Lung (tissue), 12 donors: ENCODE data around the gene DICER1. TPM values are rescaled to one million over a fixed set of nuclear protein-coding genes. Genes with fewer than 3 reads are reported as not detected.

Source experiments
- ATAC-seq: fragments of 200-7000 bp; cut with Tn5 transposase; one replicate; pipeline ENCODE4 v1.9.1; 2020; ENCODE audit warnings: moderate number of reproducible peaks; ENCODE audit not compliant: insufficient read depth, low FRiP score
- DNase-seq, 3 donors: peaks; one replicate each; pipeline ENCODE4 v3.0.0-alpha.2; 2013 to 2017
- H3K27ac ChIP-seq, 2 donors: one replicate each; pipeline ENCODE4 v1.5.1; 2013; ENCODE audit warnings: mild to moderate bottlenecking in 2 of 2, moderate library complexity in 2 of 2, control low read depth in 1 of 2, inconsistent platforms in 1 of 2, low read depth in 1 of 2, low read length in 1 of 2
- H3K27me3 ChIP-seq, 3 donors: one replicate each; pipeline ENCODE4 v1.5.1; 2013; ENCODE audit warnings: low read length in 2 of 3; ENCODE audit not compliant: control insufficient read depth in 3 of 3, insufficient read depth in 3 of 3
- H3K36me3 ChIP-seq, 4 donors: one replicate each; pipeline ENCODE4 v1.5.1; 2013; ENCODE audit warnings: low read length in 4 of 4, mild to moderate bottlenecking in 1 of 4, moderate library complexity in 1 of 4; ENCODE audit not compliant: control insufficient read depth in 4 of 4, insufficient read depth in 4 of 4
- H3K4me1 ChIP-seq, 5 donors: one replicate each; pipeline ENCODE4 v1.5.1; 2013; ENCODE audit warnings: low read length in 5 of 5, mild to moderate bottlenecking in 2 of 5, moderate library complexity in 1 of 5; ENCODE audit not compliant: control insufficient read depth in 5 of 5, insufficient read depth in 5 of 5
- H3K4me3 ChIP-seq: one replicate; pipeline ENCODE4 v1.5.1; 2013; ENCODE audit warnings: mild to moderate bottlenecking, control low read depth, moderate library complexity
- H3K9ac ChIP-seq, 2 donors: one replicate each; pipeline ENCODE4 v1.5.1; 2013; ENCODE audit warnings: low read length in 2 of 2, control low read depth in 1 of 2; ENCODE audit not compliant: insufficient read depth in 1 of 2
- H3K9me3 ChIP-seq, 4 donors: one replicate each; pipeline ENCODE4 v1.5.1; 2013; ENCODE audit warnings: low read length in 3 of 4, mild to moderate bottlenecking in 1 of 4, moderate library complexity in 1 of 4; ENCODE audit not compliant: control insufficient read depth in 4 of 4, insufficient read depth in 3 of 4
- WGBS, 2 donors: extraction: QIAGEN DNeasy Blood & Tissue Kit; methylation state at CpG; one replicate each; pipeline ENCODE4 v1.1.7; 2013; 5-methylcytosine and 5-hydroxymethylcytosine counted together
- polyA plus RNA-seq, 2 donors: library from polyadenylated mRNA; stranded (reverse); fragments of 200-250 nt; gene quantifications; one replicate each; pipeline ENCODE4 v1.2.1, GENCODE V29; 2013
- total RNA-seq, 2 donors: library from RNA; depleted of rRNA in 1 of 2; stranded (reverse); fragments of >200 nt in 1 of 2; gene quantifications; one replicate each; pipeline ENCODE4 v1.2.1, GENCODE V29; 2014 to 2021
- TF ChIP-seq, protein P1 (sequence below): IDR thresholded peaks from 2 replicates; pipeline ENCODE4 v1.5.1; 2012; ENCODE audit warnings: mild to moderate bottlenecking; ENCODE audit errors: control extremely low read depth, extremely low read depth
- donor health status: control.
- donor health status: control.
- donor health status: Bipolar disorder and iron deficiency.
- donor health status: healthy.
- donor health status: DM: yes; HTN: yes; CAD: no.

The DICER1 gene
- total and polyA plus RNA-seq, 4 donors, result 9.1 to 103 (median 44.1) TPM

- no peaks in the 10 kb centered on the region for H3K9me3 ChIP-seq
- no peak overlapping the region for H3K9ac ChIP-seq
- DNase-seq (no peak), ATAC-seq (no peak)
- TF ChIP-seq, protein P1, sequence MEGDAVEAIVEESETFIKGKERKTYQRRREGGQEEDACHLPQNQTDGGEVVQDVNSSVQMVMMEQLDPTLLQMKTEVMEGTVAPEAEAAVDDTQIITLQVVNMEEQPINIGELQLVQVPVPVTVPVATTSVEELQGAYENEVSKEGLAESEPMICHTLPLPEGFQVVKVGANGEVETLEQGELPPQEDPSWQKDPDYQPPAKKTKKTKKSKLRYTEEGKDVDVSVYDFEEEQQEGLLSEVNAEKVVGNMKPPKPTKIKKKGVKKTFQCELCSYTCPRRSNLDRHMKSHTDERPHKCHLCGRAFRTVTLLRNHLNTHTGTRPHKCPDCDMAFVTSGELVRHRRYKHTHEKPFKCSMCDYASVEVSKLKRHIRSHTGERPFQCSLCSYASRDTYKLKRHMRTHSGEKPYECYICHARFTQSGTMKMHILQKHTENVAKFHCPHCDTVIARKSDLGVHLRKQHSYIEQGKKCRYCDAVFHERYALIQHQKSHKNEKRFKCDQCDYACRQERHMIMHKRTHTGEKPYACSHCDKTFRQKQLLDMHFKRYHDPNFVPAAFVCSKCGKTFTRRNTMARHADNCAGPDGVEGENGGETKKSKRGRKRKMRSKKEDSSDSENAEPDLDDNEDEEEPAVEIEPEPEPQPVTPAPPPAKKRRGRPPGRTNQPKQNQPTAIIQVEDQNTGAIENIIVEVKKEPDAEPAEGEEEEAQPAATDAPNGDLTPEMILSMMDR, result no peak
- 88 to 97% methylated on average over 5 of the region's 5 CpGs for WGBS, 2 donors
- H3K27ac ChIP-seq, result no peak overlapping the region
- no peaks in the 10 kb centered on the region for H3K27me3 ChIP-seq
- peaks cover 10 to 31% (median 22%) of the 10 kb centered on the region in 4 donors for H3K36me3 ChIP-seq
- H3K4me1 ChIP-seq, result peaks cover 0 to 4% (median 0%) of the 10 kb centered on the region in 5 donors
- no peak overlapping the region for H3K4me3 ChIP-seq
Observed at GRCh38 chr14:95085321-95085720, 72.0 kb downstream of the DICER1 start.

DNA sequence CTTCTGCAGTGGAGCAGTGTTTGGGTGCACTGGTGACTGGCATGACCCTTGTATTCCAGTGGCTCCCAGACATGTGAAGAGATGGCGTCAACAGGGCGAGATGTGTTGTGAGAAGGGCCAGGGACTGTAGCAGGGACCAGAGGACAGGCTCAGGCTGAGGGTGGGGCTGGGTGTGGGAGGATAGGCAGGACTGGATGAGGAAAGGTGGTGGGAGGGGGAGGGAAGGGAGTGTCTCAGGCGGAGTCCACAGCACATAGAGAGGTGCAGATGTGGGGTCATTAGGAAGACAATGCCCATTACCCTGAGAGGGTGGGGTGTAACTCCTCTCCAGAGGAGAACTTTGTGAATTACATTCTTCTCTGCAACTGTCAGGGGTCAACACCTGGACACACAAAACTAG is 78.5 kb downstream of the DICER1 start:
- TF ChIP-seq, protein P1, result no peak
- no peak for ATAC-seq
- Histone ChIP-seq H3K4me3 (no peak overlapping the region), H3K27ac (no peak overlapping the region), H3K36me3 (no peaks in the 10 kb centered on the region), H3K9ac (no peak overlapping the region), H3K27me3 (no peaks in the 10 kb centered on the region), H3K4me1 (peaks cover 0 to 2% (median 0%) of the 10 kb centered on the region in 5 donors), H3K9me3 (no peaks in the 10 kb centered on the region)
- no peak for DNase-seq
- 78 to 79% methylated on average over 3 of the region's 3 CpGs for WGBS, 2 donors

GRCh38 chr14:95077345-95077744 is 80.0 kb downstream of the DICER1 start:
- Histone ChIP-seq H3K27ac (no peak overlapping the region), H3K4me1 (no peaks in the 10 kb centered on the region), H3K4me3 (no peak overlapping the region), H3K9ac (no peak overlapping the region), H3K36me3 (no peaks in the 10 kb centered on the region), H3K27me3 (peaks cover 0 to 3% (median 0%) of the 10 kb centered on the region in 3 donors), H3K9me3 (no peaks in the 10 kb centered on the region)
- TF ChIP-seq, protein P1, result no peak
- WGBS, 2 donors, result 64 to 89% methylated on average over 7 of the region's 7 CpGs
- ATAC-seq (no peak), DNase-seq (peak; percentile 44 to 62 (median 48))

GRCh38 chr14:95075789-95076188 is 81.5 kb downstream of the DICER1 start:
- Histone ChIP-seq H3K27me3 (peaks cover 0 to 7% (median 0%) of the 10 kb centered on the region in 3 donors), H3K27ac (no peak overlapping the region), H3K4me1 (no peaks in the 10 kb centered on the region), H3K9ac (no peak overlapping the region), H3K4me3 (no peak overlapping the region), H3K9me3 (no peaks in the 10 kb centered on the region), H3K36me3 (no peaks in the 10 kb centered on the region)
- 96 to 98% methylated on average over 2 of the region's 2 CpGs for WGBS, 2 donors
- TF ChIP-seq, protein P1, result no peak
- DNase-seq (no peak), ATAC-seq (no peak)
